Calu3 (cell line): Measurements from ENCODE around the gene PLB1. TPM values are rescaled to one million over a fixed set of nuclear protein-coding genes. Genes with fewer than 3 reads are reported as not detected.

ENCODE experiments used
- BruUV-seq: library from RNA; stranded (reverse); fragments of 400-500 nt; replicated peaks from 2 replicates; lab custom pipeline; 2021; lab: Mats Ljungman, UMichigan
- CTCF ChIA-PET: fragments of 300-600 bp; sonication (Branson Sonifier 250); formaldehyde crosslinking; loops from one replicate; lab custom pipeline; 2022; ENCODE audit warnings: antibody characterized with exemption; lab: Charles Lee
- DNase-seq: peaks from one replicate; pipeline ENCODE4 v3.0.0; 2022
- H3K27ac Mint-ChIP-seq: one replicate; pipeline ENCODE4 v1.8.0; 2022; ENCODE audit warnings: mixed read lengths; ENCODE audit not compliant: unreplicated experiment
- H3K27me3 Mint-ChIP-seq: one replicate; pipeline ENCODE4 v1.8.0; 2022; ENCODE audit warnings: mixed read lengths; ENCODE audit not compliant: unreplicated experiment
- H3K36me3 Mint-ChIP-seq: one replicate; pipeline ENCODE4 v1.8.0; 2022; ENCODE audit warnings: mild to moderate bottlenecking, moderate library complexity, mixed read lengths; ENCODE audit not compliant: insufficient read depth, unreplicated experiment
- H3K4me1 Mint-ChIP-seq: one replicate; pipeline ENCODE4 v1.8.0; 2022; ENCODE audit warnings: mild to moderate bottlenecking, low read depth, mixed read lengths; ENCODE audit not compliant: unreplicated experiment
- H3K4me3 Mint-ChIP-seq: one replicate; pipeline ENCODE4 v1.8.0; 2022; ENCODE audit warnings: mild to moderate bottlenecking, low read depth, moderate library complexity, mixed read lengths; ENCODE audit not compliant: unreplicated experiment
- H3K9me3 Mint-ChIP-seq: one replicate; pipeline ENCODE4 v1.8.0; 2022; ENCODE audit warnings: low read depth, mixed read lengths; ENCODE audit not compliant: unreplicated experiment
- intact Hi-C: fragments of 100-400 bp; cut with micrococcal nuclease; formaldehyde crosslinking; loops from one replicate; pipeline ENCODE4 v1.10.0; 2022; ENCODE audit not compliant: unreplicated experiment
- total RNA-seq: library from RNA; stranded (reverse); gene quantifications from 2 replicates; pipeline ENCODE4 v1.2.3, GENCODE V29; 2022
- TF ChIP-seq, protein P1 (sequence below): fragments of 200-600 bp; IDR thresholded peaks from one replicate; pipeline ENCODE4 v1.8.0; 2022; ENCODE audit warnings: antibody characterized with exemption; ENCODE audit not compliant: unreplicated experiment

Gene PLB1
- total RNA-seq, 1 experiment from 2014 or later = 1.6 TPM

DNA sequence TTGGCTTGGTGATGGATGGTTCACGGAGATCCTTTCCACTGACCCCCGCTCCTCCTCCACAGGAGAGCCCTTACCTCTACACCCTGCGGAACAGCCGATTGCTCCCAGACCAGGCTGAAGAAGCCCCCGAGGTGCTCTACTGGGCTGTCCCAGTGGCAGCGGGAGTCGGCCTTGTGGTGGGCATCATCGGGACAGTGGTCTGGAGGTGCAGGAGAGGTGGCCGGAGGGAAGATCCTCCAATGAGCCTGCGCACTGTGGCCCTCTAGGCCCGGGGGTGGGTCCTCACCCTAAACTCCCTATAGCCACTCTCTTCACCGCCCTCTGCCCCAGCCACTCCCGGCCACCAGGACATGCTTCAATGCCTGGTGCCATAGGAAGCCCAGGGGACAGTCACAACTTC is 146.9 kb downstream of the PLB1 start:
- Mint-ChIP-seq H3K27me3 (no peaks in the 10 kb centered on the region), H3K9me3 (peaks cover 3% of the 10 kb centered on the region), H3K27ac (no peak overlapping the region), H3K4me3 (no peak overlapping the region), H3K4me1 (peaks cover 34% of the 10 kb centered on the region), H3K36me3 (peaks cover 7% of the 10 kb centered on the region)
- TF ChIP-seq, protein P1, sequence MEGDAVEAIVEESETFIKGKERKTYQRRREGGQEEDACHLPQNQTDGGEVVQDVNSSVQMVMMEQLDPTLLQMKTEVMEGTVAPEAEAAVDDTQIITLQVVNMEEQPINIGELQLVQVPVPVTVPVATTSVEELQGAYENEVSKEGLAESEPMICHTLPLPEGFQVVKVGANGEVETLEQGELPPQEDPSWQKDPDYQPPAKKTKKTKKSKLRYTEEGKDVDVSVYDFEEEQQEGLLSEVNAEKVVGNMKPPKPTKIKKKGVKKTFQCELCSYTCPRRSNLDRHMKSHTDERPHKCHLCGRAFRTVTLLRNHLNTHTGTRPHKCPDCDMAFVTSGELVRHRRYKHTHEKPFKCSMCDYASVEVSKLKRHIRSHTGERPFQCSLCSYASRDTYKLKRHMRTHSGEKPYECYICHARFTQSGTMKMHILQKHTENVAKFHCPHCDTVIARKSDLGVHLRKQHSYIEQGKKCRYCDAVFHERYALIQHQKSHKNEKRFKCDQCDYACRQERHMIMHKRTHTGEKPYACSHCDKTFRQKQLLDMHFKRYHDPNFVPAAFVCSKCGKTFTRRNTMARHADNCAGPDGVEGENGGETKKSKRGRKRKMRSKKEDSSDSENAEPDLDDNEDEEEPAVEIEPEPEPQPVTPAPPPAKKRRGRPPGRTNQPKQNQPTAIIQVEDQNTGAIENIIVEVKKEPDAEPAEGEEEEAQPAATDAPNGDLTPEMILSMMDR = no peak
- intact Hi-C loops = no loop called here
- CTCF ChIA-PET = interaction anchor here (0.9 kb wide), 1 partner anchor 22 kb away, joined by 3 read pairs; no protein-coding TSS in a partner anchor
- DNase-seq = no peak
- BruUV-seq = no TSS peak

DNA sequence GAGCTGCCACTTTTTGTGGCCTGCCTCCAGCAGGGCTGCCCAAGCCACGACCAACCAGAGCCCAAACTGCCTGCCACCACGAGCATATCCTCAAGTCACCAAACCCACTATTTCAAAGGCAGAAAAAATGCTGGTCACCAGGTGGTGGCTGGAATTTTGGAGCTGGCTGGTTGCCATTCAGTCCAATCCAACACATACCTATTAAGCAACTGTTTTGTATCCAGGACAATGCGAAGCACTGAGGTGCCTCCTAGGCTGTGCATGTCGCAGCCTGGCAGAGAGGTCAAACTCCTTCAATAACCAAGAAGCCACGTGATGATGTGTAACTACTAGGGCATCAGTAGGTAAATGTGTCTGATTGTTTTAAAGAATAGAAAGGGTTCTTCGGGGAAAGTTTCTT is 147.5 kb downstream of the PLB1 start:
- Mint-ChIP-seq H3K4me3 (peak overlapping the region; percentile 35), H3K27me3 (no peaks in the 10 kb centered on the region), H3K4me1 (peaks cover 40% of the 10 kb centered on the region), H3K36me3 (peaks cover 7% of the 10 kb centered on the region), H3K9me3 (peaks cover 3% of the 10 kb centered on the region), H3K27ac (peak overlapping the region; percentile 89)
- intact Hi-C loops = no loop called here
- TF ChIP-seq, protein P1 = no peak
- CTCF ChIA-PET = interaction anchor here (0.9 kb wide), 1 partner anchor 22 kb away, joined by 3 read pairs; no protein-coding TSS in a partner anchor
- DNase-seq = peak; percentile 51
- no TSS peak for BruUV-seq

DNA sequence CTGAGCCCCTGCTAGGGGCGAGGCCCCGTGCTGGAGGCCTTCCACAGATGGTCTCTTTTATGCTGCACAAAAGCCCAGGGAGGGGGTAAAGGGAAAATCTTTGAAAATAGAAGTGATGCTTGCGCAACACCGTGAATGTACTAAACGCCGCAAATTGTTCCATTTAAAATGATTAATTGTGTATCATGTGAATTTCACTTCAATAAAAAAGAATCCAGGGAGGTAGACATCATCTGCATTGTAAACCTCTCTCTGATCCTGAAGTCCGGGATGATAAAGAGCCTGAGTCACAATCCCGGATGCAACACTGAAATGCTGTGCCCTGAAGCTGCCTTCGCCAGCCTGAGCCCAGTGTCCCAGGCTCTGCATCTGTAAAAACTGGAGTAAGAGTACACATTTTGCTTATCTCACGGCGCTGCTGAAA is 148.1 kb downstream of the PLB1 start:
- Mint-ChIP-seq H3K4me3 (peak overlapping the region; percentile 35), H3K27me3 (no peaks in the 10 kb centered on the region), H3K9me3 (peaks cover 3% of the 10 kb centered on the region), H3K4me1 (peaks cover 44% of the 10 kb centered on the region), H3K27ac (peak overlapping the region; percentile 89), H3K36me3 (peaks cover 7% of the 10 kb centered on the region)
- CTCF ChIA-PET = interaction anchor here (1.0 to 1.4 kb wide), 2 partner anchors 23 to 49 kb away, joined by 3 to 4 read pairs; no protein-coding TSS in a partner anchor
- no peak for DNase-seq
- intact Hi-C loops = no loop called here
- BruUV-seq = no TSS peak
- TF ChIP-seq, protein P1 = no peak

DNA sequence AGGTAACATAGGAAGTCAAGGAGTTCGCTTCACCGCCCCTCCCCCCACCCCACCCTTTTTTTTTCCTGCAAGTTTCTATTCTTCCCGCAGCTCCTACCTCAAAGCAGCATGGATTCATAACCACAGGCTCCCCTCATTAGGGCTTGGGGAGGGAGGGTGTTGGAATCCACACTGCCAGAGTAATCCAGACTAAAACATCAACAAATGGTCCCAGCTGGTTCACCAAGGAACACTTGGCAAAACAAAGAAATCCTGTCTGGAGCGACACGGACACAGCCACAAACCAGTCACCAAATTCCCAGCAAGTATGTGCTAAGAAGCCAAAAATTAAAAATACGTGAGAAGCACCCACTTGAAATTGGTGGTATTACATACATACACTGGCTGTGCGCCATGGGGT is 148.9 kb downstream of the PLB1 start:
- DNase-seq = no peak
- no TSS peak for BruUV-seq
- CTCF ChIA-PET = interaction anchor here (1.4 kb wide), 1 partner anchor 24 kb away, joined by 3 read pairs; no protein-coding TSS in a partner anchor
- intact Hi-C loops = no loop called here
- Mint-ChIP-seq H3K36me3 (peaks cover 13% of the 10 kb centered on the region), H3K27me3 (no peaks in the 10 kb centered on the region), H3K4me3 (no peak overlapping the region), H3K9me3 (peaks cover 3% of the 10 kb centered on the region), H3K27ac (no peak overlapping the region), H3K4me1 (peaks cover 44% of the 10 kb centered on the region)
- TF ChIP-seq, protein P1 = no peak
